ENCODE measurements around the gene PPP2R1B. TPM values are rescaled to one million over a fixed set of nuclear protein-coding genes. Genes with fewer than 3 reads are reported as not detected.

The PPP2R1B gene
- total RNA-seq, 1 experiment from 2014 or later: 105 TPM

- Histone ChIP-seq H3K23ac (ENCODE audit: insufficient read length, low read depth, low read length) (no peak overlapping the region), H3K27ac (ENCODE audit: insufficient read length, low read depth, low read length) (no peak overlapping the region), H3K27me3 (ENCODE audit: insufficient read depth, low read length) (no peaks in the 10 kb centered on the region), H3K4ac (ENCODE audit: low read depth, low read length) (no peak overlapping the region), H4K91ac (ENCODE audit: insufficient read length, low read depth, low read length) (no peak overlapping the region), H3K18ac (ENCODE audit: insufficient read length, low read depth, low read length) (no peak overlapping the region), H2BK20ac (ENCODE audit: low read depth, low read length, poor library complexity, severe bottlenecking) (no peak overlapping the region), H3K9me3 (ENCODE audit: control insufficient read depth, low read depth, low read length) (no peaks in the 10 kb centered on the region), H4K20me1 (ENCODE audit: control insufficient read depth, insufficient read depth, insufficient read length) (no peaks in the 10 kb centered on the region), H3K4me1 (ENCODE audit: insufficient read depth, low read length) (no peaks in the 10 kb centered on the region), H3K9ac (ENCODE audit: extremely low read depth, insufficient read length, low read length) (no peak overlapping the region), H2BK120ac (ENCODE audit: low read depth, low read length, poor library complexity, severe bottlenecking) (no peak overlapping the region), H3K79me2 (ENCODE audit: insufficient read depth, low read length) (no peaks in the 10 kb centered on the region), H3T11ph (ENCODE audit: low read length) (no peak overlapping the region), H3K79me1 (ENCODE audit: insufficient read depth, low read depth, low read length, poor library complexity, severe bottlenecking) (no peaks in the 10 kb centered on the region), H3K23me2 (ENCODE audit: insufficient read length, low read depth, low read length, poor library complexity, severe bottlenecking) (no peaks in the 10 kb centered on the region), H2BK5ac (ENCODE audit: insufficient read length, low read length) (no peak overlapping the region), H2AFZ (ENCODE audit: low read length) (no peak overlapping the region), H4K8ac (replicated peaks; ENCODE audit: insufficient read length, low read depth, low read length) (no peak overlapping the region), H2BK12ac (ENCODE audit: insufficient read length, low read depth, low read length) (no peak overlapping the region), H4K5ac (ENCODE audit: insufficient read length, low read depth, low read length) (no peak overlapping the region), H2AK5ac (ENCODE audit: insufficient read length, low read length) (no peak overlapping the region), H3K56ac (ENCODE audit: insufficient read length, low read depth, low read length) (no peak overlapping the region), H3K14ac (ENCODE audit: insufficient read depth, low read length) (no peak overlapping the region), H3K4me2 (ENCODE audit: insufficient read depth, insufficient read length, low read length) (no peak overlapping the region), H2BK15ac (ENCODE audit: low read depth, low read length) (no peak overlapping the region)
- Mint-ChIP-seq H3K36me3 (ENCODE audit: insufficient read depth in 1 of 3, low read depth in 3 of 3) (peaks cover 0 to 4% (median 0%) of the 10 kb centered on the region in 3 experiments; a peak in 2 of 7 replicates), H3K4me1 (no peaks in the 10 kb centered on the region), H3K27me3 (ENCODE audit: low read depth) (no peaks in the 10 kb centered on the region), H3K4me3 (no peak overlapping the region), H3K9me3 (no peaks in the 10 kb centered on the region), H3K27ac (no peak overlapping the region)
- no peak for TF ChIP-seq CTCF (conservative IDR thresholded peaks at IDR 0.05)
- DNase-seq: no peak
- no CpG with 5 or more reads among the region's 2 CpGs for WGBS (ENCODE audit: extremely low coverage, insufficient read length, low lambda C conversion rate)
Measured at GRCh38 chr11:111785886-111786412, 19.8 kb upstream of the PPP2R1B start.
